Measurements from ENCODE around the gene TANGO2. TPM values are rescaled to one million over a fixed set of nuclear protein-coding genes. Genes with fewer than 3 reads are reported as not detected.

TANGO2 gene
- total RNA-seq, 3 donors from 2014 or later, result 17.5 to 29.7 (median 27.6) TPM

DNA sequence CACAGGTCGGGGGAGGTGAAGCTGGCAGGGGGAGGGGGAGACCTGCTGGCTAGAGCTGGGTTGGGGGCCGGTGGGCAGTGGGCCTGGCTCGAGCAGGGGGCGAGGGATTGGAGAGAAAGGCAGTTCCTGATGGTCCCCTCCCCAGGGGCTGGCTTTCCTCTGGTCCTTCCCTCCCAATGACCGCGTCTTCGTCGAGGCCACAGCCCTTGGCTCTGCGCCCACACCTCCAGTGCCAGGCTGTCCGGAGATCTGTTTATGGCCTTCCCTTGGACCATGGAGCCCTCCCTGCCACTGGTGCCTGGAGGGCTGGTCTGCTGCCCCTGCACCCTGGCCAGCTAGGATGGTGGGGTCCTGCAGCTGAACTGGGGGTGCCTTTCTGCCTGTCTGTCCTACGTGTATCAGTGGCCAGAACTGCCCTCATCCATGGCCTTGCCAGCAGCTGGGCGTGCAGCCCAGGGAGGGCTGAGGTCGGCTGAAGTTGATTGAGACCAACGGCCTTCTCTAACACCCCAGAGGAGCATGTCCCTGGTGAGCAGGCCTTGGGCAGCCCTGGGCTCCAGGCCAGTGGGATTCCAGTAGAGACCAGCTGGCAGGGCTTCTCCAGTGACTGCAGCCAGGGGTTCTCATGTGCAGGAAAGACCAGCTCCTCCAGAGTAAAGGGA, 12.3 kb downstream of the TANGO2 start:
- Histone ChIP-seq H3K4me1 (ENCODE audit: low read depth) (no peaks in the 10 kb centered on the region), H3K4me3 (no peak overlapping the region), H3K36me3 (ENCODE audit: low read depth) (no peaks in the 10 kb centered on the region), H3K9me3 (no peaks in the 10 kb centered on the region)
- peak in 1 of 3 donors; percentile 18 for DNase-seq
- peak; percentile 6 for ATAC-seq
- intact Hi-C loops (cut with DNase I, micrococcal nuclease), result no loop called here
- TF ChIP-seq, protein P1, sequence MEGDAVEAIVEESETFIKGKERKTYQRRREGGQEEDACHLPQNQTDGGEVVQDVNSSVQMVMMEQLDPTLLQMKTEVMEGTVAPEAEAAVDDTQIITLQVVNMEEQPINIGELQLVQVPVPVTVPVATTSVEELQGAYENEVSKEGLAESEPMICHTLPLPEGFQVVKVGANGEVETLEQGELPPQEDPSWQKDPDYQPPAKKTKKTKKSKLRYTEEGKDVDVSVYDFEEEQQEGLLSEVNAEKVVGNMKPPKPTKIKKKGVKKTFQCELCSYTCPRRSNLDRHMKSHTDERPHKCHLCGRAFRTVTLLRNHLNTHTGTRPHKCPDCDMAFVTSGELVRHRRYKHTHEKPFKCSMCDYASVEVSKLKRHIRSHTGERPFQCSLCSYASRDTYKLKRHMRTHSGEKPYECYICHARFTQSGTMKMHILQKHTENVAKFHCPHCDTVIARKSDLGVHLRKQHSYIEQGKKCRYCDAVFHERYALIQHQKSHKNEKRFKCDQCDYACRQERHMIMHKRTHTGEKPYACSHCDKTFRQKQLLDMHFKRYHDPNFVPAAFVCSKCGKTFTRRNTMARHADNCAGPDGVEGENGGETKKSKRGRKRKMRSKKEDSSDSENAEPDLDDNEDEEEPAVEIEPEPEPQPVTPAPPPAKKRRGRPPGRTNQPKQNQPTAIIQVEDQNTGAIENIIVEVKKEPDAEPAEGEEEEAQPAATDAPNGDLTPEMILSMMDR (IDR thresholded peaks at IDR 0.05), result no peak

DNA sequence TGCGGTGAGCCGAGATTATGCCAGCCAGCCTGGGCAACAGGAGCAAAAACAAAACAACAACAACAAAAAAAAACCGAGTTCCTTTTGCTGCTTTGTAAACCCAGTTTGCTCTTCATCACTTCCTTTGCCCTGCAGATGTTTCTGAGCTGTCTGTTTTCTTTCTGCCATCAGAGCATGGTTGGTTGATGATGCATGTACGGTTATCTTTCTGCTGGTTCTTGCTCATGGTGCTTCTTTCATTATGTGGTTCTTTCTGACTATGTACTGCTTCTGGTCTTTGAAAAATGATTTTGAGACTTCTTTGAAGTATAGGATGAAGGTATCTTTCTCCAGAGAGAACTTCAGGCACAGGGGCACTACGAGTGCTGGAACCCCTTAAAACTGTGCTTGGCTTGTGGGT, 13.2 kb downstream of the TANGO2 start:
- Histone ChIP-seq H3K9me3 (no peaks in the 10 kb centered on the region), H3K4me1 (ENCODE audit: low read depth) (no peaks in the 10 kb centered on the region), H3K36me3 (ENCODE audit: low read depth) (no peaks in the 10 kb centered on the region), H3K4me3 (no peak overlapping the region)
- no peak for ATAC-seq
- intact Hi-C loops (cut with DNase I, micrococcal nuclease), result no loop called here
- no peak for DNase-seq
- TF ChIP-seq, protein P1 (IDR thresholded peaks at IDR 0.05), result no peak

DNA sequence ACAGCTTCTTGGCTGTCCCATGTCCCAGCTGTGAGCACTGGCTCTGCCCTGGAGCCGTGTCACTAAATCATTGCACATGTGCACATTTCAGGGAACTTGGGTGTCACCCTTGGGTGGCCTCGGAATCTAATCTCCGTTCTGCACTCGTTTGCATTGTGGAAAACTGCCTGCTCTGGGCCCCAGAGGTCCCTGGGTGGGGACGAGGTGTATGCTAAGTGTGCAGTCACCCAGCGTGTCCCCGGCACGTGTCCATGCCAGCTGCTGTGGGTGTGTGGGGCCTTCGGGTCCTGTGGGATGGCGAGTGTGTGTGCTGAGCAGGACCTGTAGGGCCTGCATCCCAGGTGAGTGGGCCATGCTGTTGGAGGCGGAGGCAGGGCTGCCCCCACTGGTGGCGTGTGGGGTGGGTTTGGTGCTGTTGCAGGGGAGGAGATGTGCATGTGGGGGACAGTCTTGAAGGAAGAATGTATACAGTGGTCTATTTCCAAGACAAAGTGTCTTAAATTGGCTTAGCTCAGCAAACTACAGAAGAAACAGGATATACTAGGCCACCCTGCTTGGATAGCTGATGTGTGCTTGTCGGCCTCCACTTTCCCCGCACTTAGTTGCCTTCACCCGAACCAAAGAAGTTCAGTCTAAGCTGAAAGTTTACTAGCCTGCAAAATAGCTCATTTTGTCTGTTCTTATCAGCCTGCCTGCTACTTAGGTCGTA, 14.6 kb downstream of the TANGO2 start:
- TF ChIP-seq, protein P1 (IDR thresholded peaks at IDR 0.05), result no peak
- no peak for DNase-seq
- no peaks in the 10 kb centered on the region for H3K36me3 ChIP-seq (ENCODE audit: low read depth)

DNA sequence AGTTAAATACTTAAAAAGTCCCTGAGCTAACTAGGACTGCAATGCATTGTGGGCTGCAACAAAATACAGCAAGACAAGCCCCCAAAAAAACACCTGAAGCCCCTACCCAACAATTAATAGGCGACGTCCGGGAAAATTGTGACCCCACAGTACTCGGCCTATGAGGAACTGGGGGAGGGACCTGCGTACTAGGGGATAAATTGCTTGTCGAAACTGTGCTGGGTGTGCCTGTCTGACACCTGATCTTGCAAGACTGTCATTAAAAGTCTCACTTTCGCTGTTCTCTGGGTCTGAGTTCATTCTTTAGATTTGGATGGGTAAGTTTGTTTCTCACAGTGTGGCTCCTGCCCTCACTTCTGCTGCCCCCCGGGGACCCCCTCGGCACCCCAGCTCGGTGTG, 15.2 kb downstream of the TANGO2 start:
- DNase-seq (no peak), ATAC-seq (no peak)
- no peak overlapping the region for H3K4me3 ChIP-seq
- no peaks in the 10 kb centered on the region for H3K36me3 ChIP-seq (ENCODE audit: low read depth)
- intact Hi-C loops (cut with DNase I, micrococcal nuclease), result no loop called here
- H3K9me3 ChIP-seq, result no peaks in the 10 kb centered on the region
- TF ChIP-seq, protein P1 (IDR thresholded peaks at IDR 0.05), result no peak
- no peaks in the 10 kb centered on the region for H3K4me1 ChIP-seq (ENCODE audit: low read depth)

More for the DNA sequence above, 14.6 kb downstream of the TANGO2 start:
- H3K9me3 ChIP-seq, result no peaks in the 10 kb centered on the region
- no peaks in the 10 kb centered on the region for H3K4me1 ChIP-seq (ENCODE audit: low read depth)
- H3K4me3 ChIP-seq, result no peak overlapping the region
- ATAC-seq, result no peak
- intact Hi-C loops (cut with DNase I, micrococcal nuclease), result no loop called here

DNA sequence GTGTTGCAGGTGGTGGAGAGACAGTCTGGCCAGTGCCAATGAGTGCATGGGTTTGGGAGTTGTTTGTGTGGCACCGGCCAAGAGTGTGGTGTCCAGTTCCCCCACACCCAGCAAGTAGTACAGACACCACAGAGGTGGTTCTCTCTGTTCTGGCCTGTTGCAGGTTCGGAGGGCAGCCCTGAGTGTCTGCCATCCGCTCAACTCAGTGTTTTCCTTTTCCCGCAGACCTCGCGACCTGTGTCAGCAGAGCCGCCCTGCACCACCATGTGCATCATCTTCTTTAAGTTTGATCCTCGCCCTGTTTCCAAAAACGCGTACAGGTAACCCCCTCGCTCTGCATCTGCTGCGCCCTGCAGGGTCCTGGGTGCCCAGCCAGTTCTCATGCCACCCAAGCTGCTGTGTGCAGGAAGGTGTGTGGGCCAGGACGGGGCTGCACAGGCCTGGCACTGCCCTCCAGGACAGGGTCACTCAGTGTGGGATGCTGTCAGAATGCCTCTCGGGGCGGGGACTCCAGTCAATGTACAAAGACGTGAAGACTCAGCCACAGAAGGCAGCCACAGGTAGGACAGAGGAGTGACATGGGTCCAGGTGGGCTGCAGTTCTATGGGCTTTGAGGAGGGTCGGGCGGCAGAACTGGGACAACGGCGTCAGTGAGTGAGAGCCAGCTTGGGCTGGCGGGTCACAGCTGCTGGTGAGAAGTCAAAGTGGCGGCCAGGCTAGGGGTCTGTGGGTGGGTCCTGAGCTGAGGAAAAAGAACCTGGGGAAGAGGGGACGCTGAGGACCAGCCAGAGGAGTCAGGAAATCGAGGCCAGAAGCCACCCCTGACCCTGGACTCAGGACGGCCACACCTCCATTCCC, 15.9 kb downstream of the TANGO2 start:
- no peak for ATAC-seq
- Histone ChIP-seq H3K4me1 (ENCODE audit: low read depth) (no peaks in the 10 kb centered on the region), H3K36me3 (ENCODE audit: low read depth) (no peaks in the 10 kb centered on the region), H3K4me3 (no peak overlapping the region), H3K9me3 (no peaks in the 10 kb centered on the region)
- TF ChIP-seq, protein P1 (IDR thresholded peaks at IDR 0.05), result no peak
- DNase-seq, result no peak
- intact Hi-C loops (cut with DNase I, micrococcal nuclease), result no loop called here

Data from mucosa of descending colon (tissue), 3 donors.